MM.1S (cell line): ENCODE measurements around the gene PRDM10.

Experiments used
- DNase-seq: peaks from one replicate; pipeline ENCODE4 v3.0.0-alpha.2; 2015
- H2AFZ ChIP-seq: fragments of 300-600 bp; sonication (generic); 2 replicates; pipeline ENCODE4 v1.6.0; 2016; ENCODE audit warnings: antibody characterized with exemption, low read length
- H3F3A ChIP-seq: fragments of 300-600 bp; sonication (generic); 2 replicates; pipeline ENCODE4 v1.6.1; 2016; ENCODE audit warnings: mild to moderate bottlenecking, antibody characterized with exemption, low read length, moderate library complexity, mixed read lengths; ENCODE audit not compliant: insufficient read depth
- H3K27ac ChIP-seq: fragments of 300-600 bp; sonication (generic); 2 replicates; pipeline ENCODE4 v1.5.1; 2016; ENCODE audit warnings: mild to moderate bottlenecking, low read length
- H3K27me3 ChIP-seq: fragments of 300-600 bp; sonication (generic); replicated peaks from 2 replicates; pipeline ENCODE4 v1.6.0; 2016; ENCODE audit warnings: low read length; ENCODE audit not compliant: insufficient read depth
- H3K36me3 ChIP-seq: fragments of 300-600 bp; sonication (generic); replicated peaks from 2 replicates; pipeline ENCODE4 v1.6.1; 2016; ENCODE audit warnings: mild to moderate bottlenecking, low read length, mixed read lengths; ENCODE audit not compliant: insufficient read depth
- H3K4me1 ChIP-seq: fragments of 300-600 bp; sonication (generic); 2 replicates; pipeline ENCODE4 v1.6.1; 2016; ENCODE audit warnings: low read length, mixed read lengths
- H3K4me2 ChIP-seq: fragments of 300-600 bp; sonication (generic); 2 replicates; pipeline ENCODE4 v1.6.0; 2016; ENCODE audit warnings: low read depth, low read length
- H3K4me3 ChIP-seq: fragments of 300-600 bp; sonication (generic); 2 replicates; pipeline ENCODE4 v1.5.1; 2016; ENCODE audit warnings: low read length, mixed read lengths
- H3K79me2 ChIP-seq: fragments of 300-600 bp; sonication (generic); 2 replicates; pipeline ENCODE4 v1.6.1; 2016; ENCODE audit warnings: mixed run types, low read length, mixed read lengths
- H3K9ac ChIP-seq: fragments of 300-600 bp; sonication (generic); 2 replicates; pipeline ENCODE4 v1.6.1; 2016; ENCODE audit warnings: low read length, mixed read lengths
- H3K9me2 ChIP-seq: fragments of 300-600 bp; sonication (generic); replicated peaks from 2 replicates; pipeline ENCODE4 v1.6.1; 2016; ENCODE audit warnings: mild to moderate bottlenecking, low read length, mixed read lengths; ENCODE audit not compliant: insufficient read depth
- H3K9me3 ChIP-seq: fragments of 300-600 bp; sonication (generic); replicated peaks from 2 replicates; pipeline ENCODE4 v1.6.1; 2016; ENCODE audit warnings: mild to moderate bottlenecking, low read length, mixed read lengths; ENCODE audit not compliant: insufficient read depth
- H4K20me1 ChIP-seq: fragments of 300-600 bp; sonication (generic); 2 replicates; pipeline ENCODE4 v1.6.1; 2016; ENCODE audit warnings: mild to moderate bottlenecking, low read length, moderate library complexity, mixed read lengths; ENCODE audit not compliant: insufficient read depth
- EZH2 ChIP-seq: fragments of 300-600 bp; sonication (generic); optimal IDR thresholded peaks from 2 replicates; pipeline ENCODE3; 2017; ENCODE audit warnings: low read depth, mild to moderate bottlenecking, antibody characterized with exemption, low read length, mixed read lengths
- EZH2phosphoT487 ChIP-seq: fragments of 300-600 bp; sonication (generic); IDR thresholded peaks from 2 replicates; pipeline ENCODE4 v1.6.1; 2018; ENCODE audit warnings: antibody characterized with exemption, low read length
- TF ChIP-seq, protein P1 (sequence below): fragments of 300-600 bp; sonication (generic); IDR thresholded peaks from 2 replicates; pipeline ENCODE4 v1.5.1; 2016; ENCODE audit warnings: antibody characterized with exemption, low read length, mixed read lengths

The PRDM10 gene

DNA sequence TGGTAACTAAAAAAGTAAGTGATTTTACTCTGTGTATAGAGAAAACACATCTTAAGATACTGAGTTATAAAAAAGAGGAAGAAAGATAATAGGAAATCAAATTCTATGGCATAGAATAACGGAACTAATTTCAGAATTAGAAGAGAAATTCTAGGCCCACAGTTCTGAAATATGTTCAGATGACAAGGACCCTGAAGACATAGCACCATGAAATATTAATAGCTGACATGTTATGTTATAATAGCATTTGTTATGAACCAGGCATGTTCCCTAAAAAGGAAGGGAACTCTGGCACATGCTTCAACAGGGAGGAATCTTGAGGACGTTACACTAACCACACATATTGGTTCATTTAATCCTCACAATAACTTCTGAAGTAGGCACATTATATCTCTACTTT lies 32.7 kb downstream of the PRDM10 start:
- Histone ChIP-seq H3K27me3 (no peaks in the 10 kb centered on the region), H3K4me1 (no peaks in the 10 kb centered on the region), H3K9me2 (no peaks in the 10 kb centered on the region), H3K9me3 (no peaks in the 10 kb centered on the region), H3K4me3 (no peak overlapping the region), H3F3A (no peaks in the 10 kb centered on the region), H3K79me2 (no peaks in the 10 kb centered on the region), H3K36me3 (no peaks in the 10 kb centered on the region), H3K9ac (no peak overlapping the region), H2AFZ (no peak overlapping the region), H3K27ac (no peak overlapping the region), H4K20me1 (no peaks in the 10 kb centered on the region), H3K4me2 (no peak overlapping the region)
- no peak for DNase-seq
- no peak for TF ChIP-seq EZH2phosphoT487
- TF ChIP-seq EZH2 = no peak

DNA sequence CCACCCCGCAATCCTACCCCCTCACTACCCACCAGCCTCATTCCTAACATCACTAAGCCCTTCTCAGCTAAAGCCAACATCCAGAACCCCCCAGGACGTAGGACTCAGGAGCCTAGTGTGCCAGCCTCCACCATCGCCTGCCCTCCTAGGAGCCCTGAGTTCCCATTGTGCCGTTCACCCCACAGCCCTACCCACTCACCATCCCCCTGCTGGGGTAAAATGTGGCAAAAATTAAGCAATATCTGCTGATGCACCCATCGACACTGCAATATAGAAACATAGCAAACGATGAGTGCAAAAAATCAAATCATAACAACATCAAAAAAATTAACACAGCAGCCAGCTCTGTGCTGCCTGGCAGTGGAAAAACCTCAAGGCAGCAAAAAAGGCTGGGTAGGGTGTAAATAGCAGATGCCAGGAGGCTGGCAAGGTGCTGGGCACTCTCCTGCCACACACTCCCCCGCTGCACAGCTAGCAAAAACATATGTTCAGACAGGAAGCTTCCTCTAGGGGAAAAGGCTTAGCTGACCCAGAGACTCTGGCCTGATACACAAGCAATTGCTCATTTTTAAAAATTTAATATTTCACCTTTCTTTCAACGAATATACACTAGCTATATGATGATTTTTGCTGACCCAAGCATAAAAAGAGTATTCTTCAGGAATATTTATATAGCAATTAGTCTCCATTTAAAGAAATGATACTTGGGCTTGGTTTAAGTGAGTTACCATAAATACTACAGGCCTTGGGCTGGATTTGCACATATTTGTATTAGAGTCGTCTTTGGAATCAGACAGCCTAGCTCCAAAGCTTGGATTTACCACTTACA lies 33.8 kb downstream of the PRDM10 start:
- Histone ChIP-seq H3K27ac (no peak overlapping the region), H3K9me2 (no peaks in the 10 kb centered on the region), H2AFZ (no peak overlapping the region), H3F3A (no peaks in the 10 kb centered on the region), H3K9ac (no peak overlapping the region), H3K27me3 (no peaks in the 10 kb centered on the region), H3K79me2 (no peaks in the 10 kb centered on the region), H4K20me1 (no peaks in the 10 kb centered on the region), H3K9me3 (no peaks in the 10 kb centered on the region), H3K4me2 (no peak overlapping the region), H3K4me3 (no peak overlapping the region), H3K36me3 (no peaks in the 10 kb centered on the region), H3K4me1 (no peaks in the 10 kb centered on the region)
- TF ChIP-seq EZH2phosphoT487 = no peak
- TF ChIP-seq, protein P1, sequence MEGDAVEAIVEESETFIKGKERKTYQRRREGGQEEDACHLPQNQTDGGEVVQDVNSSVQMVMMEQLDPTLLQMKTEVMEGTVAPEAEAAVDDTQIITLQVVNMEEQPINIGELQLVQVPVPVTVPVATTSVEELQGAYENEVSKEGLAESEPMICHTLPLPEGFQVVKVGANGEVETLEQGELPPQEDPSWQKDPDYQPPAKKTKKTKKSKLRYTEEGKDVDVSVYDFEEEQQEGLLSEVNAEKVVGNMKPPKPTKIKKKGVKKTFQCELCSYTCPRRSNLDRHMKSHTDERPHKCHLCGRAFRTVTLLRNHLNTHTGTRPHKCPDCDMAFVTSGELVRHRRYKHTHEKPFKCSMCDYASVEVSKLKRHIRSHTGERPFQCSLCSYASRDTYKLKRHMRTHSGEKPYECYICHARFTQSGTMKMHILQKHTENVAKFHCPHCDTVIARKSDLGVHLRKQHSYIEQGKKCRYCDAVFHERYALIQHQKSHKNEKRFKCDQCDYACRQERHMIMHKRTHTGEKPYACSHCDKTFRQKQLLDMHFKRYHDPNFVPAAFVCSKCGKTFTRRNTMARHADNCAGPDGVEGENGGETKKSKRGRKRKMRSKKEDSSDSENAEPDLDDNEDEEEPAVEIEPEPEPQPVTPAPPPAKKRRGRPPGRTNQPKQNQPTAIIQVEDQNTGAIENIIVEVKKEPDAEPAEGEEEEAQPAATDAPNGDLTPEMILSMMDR = no peak
- no peak for TF ChIP-seq EZH2
- DNase-seq = no peak

DNA sequence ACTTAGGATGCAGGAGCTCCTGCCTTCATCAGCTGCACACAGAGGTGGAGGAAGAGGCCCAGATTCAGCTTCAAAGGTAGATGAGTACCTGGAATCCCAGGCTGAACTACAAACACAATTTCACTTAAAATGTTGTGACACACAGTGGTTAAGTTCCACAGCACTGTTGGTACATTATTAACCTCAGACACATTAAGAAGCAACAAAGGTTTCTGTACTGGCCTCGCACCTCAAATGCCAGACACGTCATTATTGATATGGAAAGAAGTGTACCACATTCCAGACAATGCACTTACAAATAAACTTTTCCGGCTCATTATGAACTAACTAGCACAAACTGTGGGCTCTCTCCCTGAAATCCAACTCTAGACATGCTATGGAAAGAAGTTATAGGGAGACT lies 34.6 kb downstream of the PRDM10 start:
- H3K9me3 ChIP-seq = no peaks in the 10 kb centered on the region
- no peak overlapping the region for H3K9ac ChIP-seq
- no peaks in the 10 kb centered on the region for H3K79me2 ChIP-seq
- no peaks in the 10 kb centered on the region for H3K36me3 ChIP-seq
- no peak overlapping the region for H3K4me2 ChIP-seq
- H4K20me1 ChIP-seq = no peaks in the 10 kb centered on the region
- no peaks in the 10 kb centered on the region for H3F3A ChIP-seq
- H2AFZ ChIP-seq = no peak overlapping the region
- TF ChIP-seq, protein P1 = no peak
- TF ChIP-seq EZH2 (no peak), EZH2phosphoT487 (no peak)
- H3K9me2 ChIP-seq = no peaks in the 10 kb centered on the region
- DNase-seq = no peak
- no peak overlapping the region for H3K4me3 ChIP-seq
- no peaks in the 10 kb centered on the region for H3K4me1 ChIP-seq
- H3K27me3 ChIP-seq = no peaks in the 10 kb centered on the region
- no peak overlapping the region for H3K27ac ChIP-seq

DNA sequence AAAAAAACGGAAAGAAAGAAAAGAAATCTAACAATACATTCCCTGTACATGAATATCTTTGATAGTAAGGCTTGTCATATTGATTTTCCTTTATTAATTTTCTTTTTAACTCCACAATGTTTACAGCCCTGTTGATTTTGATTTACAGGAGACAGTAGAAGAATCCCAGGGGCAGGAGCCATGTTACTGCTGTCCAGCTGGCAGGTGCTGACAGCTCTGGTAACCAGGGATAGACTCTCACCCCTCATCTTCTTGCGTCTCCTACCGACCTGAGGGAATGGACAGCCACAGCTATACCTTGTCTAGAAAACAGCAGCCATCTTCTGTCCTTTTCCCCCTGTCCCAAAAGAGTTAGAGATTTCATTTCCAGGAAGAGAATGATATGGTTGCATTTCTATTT lies 37.4 kb downstream of the PRDM10 start:
- no peaks in the 10 kb centered on the region for H3K9me2 ChIP-seq
- H3K79me2 ChIP-seq = no peaks in the 10 kb centered on the region
- no peaks in the 10 kb centered on the region for H3K9me3 ChIP-seq
- H3F3A ChIP-seq = no peaks in the 10 kb centered on the region
- no peaks in the 10 kb centered on the region for H3K36me3 ChIP-seq
- no peaks in the 10 kb centered on the region for H3K27me3 ChIP-seq
- TF ChIP-seq EZH2 (no peak), EZH2phosphoT487 (no peak)
- TF ChIP-seq, protein P1 = no peak
- H3K4me1 ChIP-seq = no peaks in the 10 kb centered on the region
- H3K4me3 ChIP-seq = no peak overlapping the region
- DNase-seq = no peak
- no peak overlapping the region for H3K27ac ChIP-seq
- H2AFZ ChIP-seq = no peak overlapping the region
- no peaks in the 10 kb centered on the region for H4K20me1 ChIP-seq
- H3K4me2 ChIP-seq = no peak overlapping the region
- no peak overlapping the region for H3K9ac ChIP-seq
